ENCODE measurements around the gene SLC52A3.

DNA sequence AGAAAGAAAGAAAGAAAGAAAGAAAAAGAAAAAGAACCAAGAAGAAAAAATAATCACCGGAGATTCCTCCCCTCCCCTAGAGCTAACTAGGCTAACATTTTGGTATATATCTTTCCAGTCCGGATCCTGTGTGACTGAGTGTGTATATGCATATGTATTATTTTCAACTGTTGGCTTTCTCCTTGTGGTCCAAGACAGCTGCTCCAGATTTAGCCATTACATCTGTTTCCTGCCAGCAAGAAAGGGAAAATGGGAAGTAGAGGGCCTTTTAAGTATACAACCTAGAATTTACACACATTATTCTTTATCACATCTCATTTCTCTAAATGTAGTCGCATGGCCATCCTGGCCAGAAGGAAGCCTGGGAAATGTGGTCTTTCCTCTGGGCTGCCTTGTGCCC lies 15.2 kb downstream of the SLC52A3 start:
- TF ChIP-seq EZH2 (IDR thresholded peaks at IDR 0.05; ENCODE audit: borderline replicate concordance, low read length), result no peak
- TF ChIP-seq, protein P1, sequence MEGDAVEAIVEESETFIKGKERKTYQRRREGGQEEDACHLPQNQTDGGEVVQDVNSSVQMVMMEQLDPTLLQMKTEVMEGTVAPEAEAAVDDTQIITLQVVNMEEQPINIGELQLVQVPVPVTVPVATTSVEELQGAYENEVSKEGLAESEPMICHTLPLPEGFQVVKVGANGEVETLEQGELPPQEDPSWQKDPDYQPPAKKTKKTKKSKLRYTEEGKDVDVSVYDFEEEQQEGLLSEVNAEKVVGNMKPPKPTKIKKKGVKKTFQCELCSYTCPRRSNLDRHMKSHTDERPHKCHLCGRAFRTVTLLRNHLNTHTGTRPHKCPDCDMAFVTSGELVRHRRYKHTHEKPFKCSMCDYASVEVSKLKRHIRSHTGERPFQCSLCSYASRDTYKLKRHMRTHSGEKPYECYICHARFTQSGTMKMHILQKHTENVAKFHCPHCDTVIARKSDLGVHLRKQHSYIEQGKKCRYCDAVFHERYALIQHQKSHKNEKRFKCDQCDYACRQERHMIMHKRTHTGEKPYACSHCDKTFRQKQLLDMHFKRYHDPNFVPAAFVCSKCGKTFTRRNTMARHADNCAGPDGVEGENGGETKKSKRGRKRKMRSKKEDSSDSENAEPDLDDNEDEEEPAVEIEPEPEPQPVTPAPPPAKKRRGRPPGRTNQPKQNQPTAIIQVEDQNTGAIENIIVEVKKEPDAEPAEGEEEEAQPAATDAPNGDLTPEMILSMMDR (IDR thresholded peaks at IDR 0.05; ENCODE audit: low read length), result no peak
